ENCODE results near the gene BAG1.

Gene BAG1

GRCh38 chr9:33220681-33221567, 43.6 kb downstream of the BAG1 start:
- Mint-ChIP-seq H3K36me3 (ENCODE audit: low read depth) (no peaks in the 10 kb centered on the region), H3K9me3 (no peaks in the 10 kb centered on the region), H3K4me3 (no peak overlapping the region), H3K4me1 (peaks cover 13% of the 10 kb centered on the region), H3K27me3 (ENCODE audit: low read depth) (peaks cover 11% of the 10 kb centered on the region), H3K27ac (no peak overlapping the region)
- no peak for TF ChIP-seq CTCF (IDR thresholded peaks at IDR 0.05; ENCODE audit: unreplicated experiment in 3 of 3)

DNA sequence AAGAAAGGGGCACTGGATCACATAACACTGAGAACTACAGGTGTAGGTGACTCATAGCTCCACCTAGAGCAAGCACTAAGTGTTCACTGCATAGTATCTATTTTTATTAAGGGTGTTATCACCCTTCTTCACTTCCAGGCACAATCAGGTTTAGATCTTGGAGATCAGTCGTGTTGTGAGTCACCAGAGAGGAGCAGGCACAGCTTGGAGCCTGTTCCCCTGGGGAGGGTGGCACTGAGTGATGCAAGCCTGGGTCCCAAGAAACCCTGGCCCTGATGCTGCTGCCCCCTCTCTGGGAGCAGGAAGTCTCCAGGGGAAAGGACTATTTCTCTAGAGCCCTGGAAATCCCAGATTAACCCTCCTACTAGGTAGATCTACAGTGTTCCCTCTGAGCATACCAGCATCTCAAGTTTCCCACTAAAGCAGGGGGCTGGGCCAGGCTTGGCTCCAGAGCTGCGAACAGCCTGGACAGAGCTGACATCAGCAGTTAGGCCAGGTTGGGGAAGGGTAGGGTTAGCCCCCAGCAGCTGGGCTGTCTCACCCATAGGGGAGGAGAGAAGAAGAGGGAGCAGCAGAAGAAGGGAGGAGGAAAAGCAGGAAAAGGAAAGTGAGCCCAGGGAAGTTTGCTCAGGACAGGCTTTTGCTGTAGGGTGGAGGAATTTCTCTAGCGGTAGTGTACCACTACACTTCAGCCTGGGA, 52.7 kb downstream of the BAG1 start:
- peaks cover 22% of the 10 kb centered on the region for H3K4me1 Mint-ChIP-seq
- H3K27me3 Mint-ChIP-seq (ENCODE audit: low read depth), result peaks cover 3% of the 10 kb centered on the region
- no peak for TF ChIP-seq CTCF (IDR thresholded peaks at IDR 0.05; ENCODE audit: unreplicated experiment in 3 of 3)
- H3K9me3 Mint-ChIP-seq, result no peaks in the 10 kb centered on the region
- H3K27ac Mint-ChIP-seq, result peak overlapping the region; percentile 83 to 91 (median 88)
- H3K36me3 Mint-ChIP-seq (ENCODE audit: low read depth), result no peaks in the 10 kb centered on the region
- peak overlapping the region in 1 of 3 experiments; percentile 40 for H3K4me3 Mint-ChIP-seq

GRCh38 chr9:33210006-33210715, 54.3 kb downstream of the BAG1 start:
- Mint-ChIP-seq H3K4me3 (no peak overlapping the region), H3K27me3 (ENCODE audit: low read depth) (peaks cover 11% of the 10 kb centered on the region), H3K4me1 (peaks cover 22% of the 10 kb centered on the region), H3K27ac (peak overlapping the region in 1 of 3 experiments; percentile 26), H3K36me3 (ENCODE audit: low read depth) (no peaks in the 10 kb centered on the region), H3K9me3 (no peaks in the 10 kb centered on the region)
- TF ChIP-seq CTCF (IDR thresholded peaks at IDR 0.05; ENCODE audit: unreplicated experiment in 3 of 3), result no peak

- no peaks in the 10 kb centered on the region for H3K9me3 Mint-ChIP-seq
Observed at GRCh38 chr9:33209394-33209793, 55.1 kb downstream of the BAG1 start.

More at GRCh38 chr9:33209394-33209793, 55.1 kb downstream of the BAG1 start:
- peak overlapping the region in 2 of 3 experiments; percentile 11 to 26 for H3K27ac Mint-ChIP-seq
- H3K4me1 Mint-ChIP-seq, result peaks cover 22% of the 10 kb centered on the region
- no peaks in the 10 kb centered on the region for H3K36me3 Mint-ChIP-seq (ENCODE audit: low read depth)
- no peak for TF ChIP-seq CTCF (IDR thresholded peaks at IDR 0.05; ENCODE audit: unreplicated experiment in 3 of 3)
- H3K27me3 Mint-ChIP-seq (ENCODE audit: low read depth), result peaks cover 11% of the 10 kb centered on the region
- no peak overlapping the region for H3K4me3 Mint-ChIP-seq

Data from nephron (organoid).